Mesenteric fat pad (tissue), 1 donor: ENCODE measurements around the gene CCSER2. TPM values are rescaled to one million over a fixed set of nuclear protein-coding genes. Genes with fewer than 3 reads are reported as not detected.
"Not testable (repeated sequence)": the region's sequence is repeated elsewhere in the genome, so short reads cannot be mapped to it uniquely, and the experiment has no call there.

Source experiments
- DNase-seq: peaks from one replicate; pipeline ENCODE4 v3.0.0-alpha.2; 2020; ENCODE audit warnings: low spot score
- long read RNA-seq: library from polyadenylated mRNA; unstranded; transcript quantifications from one replicate; pipeline ENCODE4 v2.0.0, GENCODE V29; 2020
- total RNA-seq: library from RNA; stranded (reverse); fragmentation: NEBNext Ultra II Directional; extraction: Animal tissue kit (Norgen Biotek cat#: 25700); gene quantifications from one replicate; pipeline ENCODE4 v1.2.1, GENCODE V29; 2021
- donor health status: DM: yes; HTN: yes; CAD: no.

CCSER2 gene, protein sequence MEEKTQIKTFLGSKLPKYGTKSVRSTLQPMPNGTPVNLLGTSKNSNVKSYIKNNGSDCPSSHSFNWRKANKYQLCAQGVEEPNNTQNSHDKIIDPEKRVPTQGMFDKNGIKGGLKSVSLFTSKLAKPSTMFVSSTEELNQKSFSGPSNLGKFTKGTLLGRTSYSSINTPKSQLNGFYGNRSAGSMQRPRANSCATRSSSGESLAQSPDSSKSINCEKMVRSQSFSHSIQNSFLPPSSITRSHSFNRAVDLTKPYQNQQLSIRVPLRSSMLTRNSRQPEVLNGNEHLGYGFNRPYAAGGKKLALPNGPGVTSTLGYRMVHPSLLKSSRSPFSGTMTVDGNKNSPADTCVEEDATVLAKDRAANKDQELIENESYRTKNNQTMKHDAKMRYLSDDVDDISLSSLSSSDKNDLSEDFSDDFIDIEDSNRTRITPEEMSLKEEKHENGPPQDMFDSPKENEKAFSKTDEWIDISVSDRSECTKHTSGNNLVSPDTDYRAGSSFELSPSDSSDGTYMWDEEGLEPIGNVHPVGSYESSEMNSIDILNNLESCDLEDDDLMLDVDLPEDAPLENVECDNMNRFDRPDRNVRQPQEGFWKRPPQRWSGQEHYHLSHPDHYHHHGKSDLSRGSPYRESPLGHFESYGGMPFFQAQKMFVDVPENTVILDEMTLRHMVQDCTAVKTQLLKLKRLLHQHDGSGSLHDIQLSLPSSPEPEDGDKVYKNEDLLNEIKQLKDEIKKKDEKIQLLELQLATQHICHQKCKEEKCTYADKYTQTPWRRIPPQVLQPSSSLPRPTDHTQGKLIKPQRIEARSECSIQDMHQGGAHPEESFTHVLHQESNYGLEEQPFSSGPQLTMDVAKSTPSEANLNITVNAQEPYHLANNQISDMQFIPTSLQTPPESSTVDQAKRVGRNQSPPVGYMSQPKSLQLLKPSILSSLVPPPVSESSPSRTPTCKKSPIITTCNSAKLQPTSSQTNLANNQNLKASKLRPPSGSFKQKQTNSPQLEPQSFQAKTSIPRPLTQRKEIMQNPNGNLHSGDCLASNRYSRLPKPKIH
- total RNA-seq: 70.3 TPM
- long read RNA-seq, partial matches to known transcripts: 86 of 98 reads
- long read RNA-seq, other reads (novel, unspliced or antisense): 10 of 98 reads

DNA sequence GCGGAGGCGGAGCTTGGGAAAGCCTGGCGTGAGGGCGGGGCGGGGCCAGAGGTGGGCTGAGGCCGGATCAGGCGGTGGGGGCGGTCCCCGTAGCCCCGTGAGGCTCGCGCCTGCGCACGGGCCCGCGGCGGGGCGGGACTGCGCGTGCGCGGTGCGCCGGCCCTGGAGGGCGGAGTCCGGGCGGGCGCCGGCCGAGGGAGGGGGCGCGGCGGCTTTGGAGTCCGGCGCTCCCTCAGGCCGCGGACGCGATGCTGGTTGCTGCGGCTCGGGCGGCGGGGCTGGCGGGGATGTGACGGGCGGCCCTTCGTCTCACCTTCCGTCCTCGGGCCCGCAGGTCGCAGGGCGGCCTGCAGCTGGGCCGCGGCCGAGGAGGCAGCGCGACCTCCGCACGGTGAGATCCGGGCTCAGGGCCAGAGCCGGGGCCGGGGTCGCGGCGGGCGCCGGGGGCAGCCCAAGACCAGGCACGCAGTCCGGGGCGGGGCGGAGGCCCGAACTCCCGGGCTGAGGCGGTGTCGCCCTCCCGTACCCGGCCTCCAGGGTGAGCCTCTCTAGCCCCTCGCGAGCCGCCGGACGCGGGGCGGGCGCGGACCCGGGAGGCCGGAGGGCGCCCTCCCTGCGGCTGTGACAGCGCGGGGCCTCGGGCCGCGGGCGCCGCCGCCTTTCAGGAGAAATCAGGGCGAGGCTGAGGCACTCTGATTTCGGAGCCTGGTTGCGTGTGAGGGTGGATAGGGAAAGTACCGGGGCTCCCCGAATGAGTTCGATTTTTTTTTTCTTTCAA lies at the start of gene CCSER2:
CCSER2 (plus strand) TSS at position 172 of the 778 bp plus-strand sequence. CDS start 42,464 bp downstream, outside the sequence.
- DNase-seq: peak; percentile 100

DNA sequence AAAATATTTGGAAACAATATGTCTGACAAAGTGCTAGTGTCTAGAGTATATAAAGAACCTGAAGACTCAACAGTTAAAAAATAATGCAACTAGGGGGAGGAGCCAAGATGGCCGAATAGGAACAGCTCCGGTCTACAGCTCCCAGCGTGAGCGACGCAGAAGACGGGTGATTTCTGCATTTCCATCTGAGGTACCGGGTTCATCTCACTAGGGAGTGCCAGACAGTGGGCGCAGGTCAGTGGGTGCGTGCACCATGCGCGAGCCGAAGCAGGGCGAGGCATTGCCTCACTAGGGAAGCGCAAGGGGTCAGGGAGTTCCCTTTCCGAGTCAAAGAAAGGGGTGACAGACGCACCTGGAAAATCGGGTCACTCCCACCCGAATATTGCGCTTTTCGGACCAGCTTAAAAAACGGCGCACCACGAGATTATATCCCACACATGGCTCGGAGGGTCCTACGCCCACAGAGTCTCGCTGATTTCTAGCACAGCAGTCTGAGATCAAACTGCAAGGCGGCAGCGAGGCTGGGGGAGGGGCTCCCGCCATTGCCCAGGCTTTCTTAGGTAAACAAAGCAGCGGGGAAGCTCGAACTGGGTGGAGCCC lies 48.4 kb upstream of the CCSER2 start:
- DNase-seq: not testable (repeated sequence)

DNA sequence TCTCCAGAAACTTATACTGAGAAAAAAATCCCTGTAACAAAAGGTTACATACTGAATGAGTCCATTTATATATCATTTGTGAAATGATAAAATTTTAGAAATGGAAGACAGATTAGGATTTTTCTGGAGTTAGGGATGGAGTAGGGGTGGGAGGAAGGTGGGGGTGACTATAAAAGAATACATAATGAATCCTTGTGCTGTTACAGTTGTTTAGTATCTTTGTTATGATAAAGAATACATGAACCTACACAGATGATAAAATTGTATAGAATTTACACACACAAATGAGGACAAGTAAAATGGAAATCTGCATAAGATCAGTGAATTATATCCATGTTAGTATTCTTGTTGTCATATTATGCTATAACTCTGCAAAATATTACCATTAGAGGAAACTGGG lies 41.7 kb upstream of the CCSER2 start:
- DNase-seq: no peak

DNA sequence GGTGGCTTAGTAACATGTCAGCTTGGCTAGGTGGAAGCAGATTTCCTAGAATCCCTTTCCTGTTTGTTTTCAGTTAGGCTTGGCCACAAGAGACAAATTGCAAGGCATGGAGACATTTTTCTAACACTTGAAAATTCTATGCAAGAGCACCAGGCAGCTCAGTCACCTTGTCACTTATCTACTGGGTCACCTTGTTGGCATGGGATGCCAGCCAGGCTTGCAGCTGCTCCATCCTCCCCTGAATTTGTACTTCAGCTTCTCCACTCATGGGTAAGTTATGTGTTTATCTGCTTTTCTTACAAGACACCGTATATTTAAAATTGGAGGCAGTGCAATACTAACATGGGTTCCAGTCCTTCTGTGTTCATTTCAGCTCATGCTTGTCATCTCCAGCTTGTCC lies 40.2 kb upstream of the CCSER2 start:
- no peak for DNase-seq

DNA sequence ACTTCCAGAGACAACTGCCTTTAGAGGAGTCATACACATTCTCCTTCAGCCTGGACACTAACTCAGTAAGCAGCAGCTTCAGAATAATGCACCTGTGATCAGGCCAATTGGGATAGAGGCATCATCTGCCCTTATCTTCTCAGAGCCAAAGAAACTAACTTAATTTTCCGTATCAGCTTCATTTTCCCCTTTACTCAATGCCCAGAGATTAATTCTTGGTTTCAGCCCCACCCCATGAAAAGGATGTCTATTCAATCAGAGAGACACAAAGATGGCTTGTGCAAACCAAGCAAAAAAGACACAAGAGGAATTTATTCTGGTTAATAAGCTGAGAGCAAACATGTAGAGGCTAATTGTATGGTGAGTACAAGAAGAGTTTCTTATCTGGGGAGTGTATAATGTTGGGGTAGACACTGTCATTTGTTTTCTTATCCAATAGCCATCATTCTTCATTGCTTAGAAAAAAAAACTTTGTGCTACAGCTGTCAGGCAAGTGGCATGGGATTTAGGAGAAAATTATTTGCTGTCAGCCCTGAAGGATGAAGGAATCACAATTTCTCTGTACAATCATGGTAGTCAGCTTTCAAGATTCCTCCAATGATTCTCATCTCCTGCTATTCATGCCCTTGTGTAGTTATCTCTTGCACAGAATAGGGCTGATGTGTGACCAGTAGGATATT lies 38.7 kb upstream of the CCSER2 start:
- no peak for DNase-seq

DNA sequence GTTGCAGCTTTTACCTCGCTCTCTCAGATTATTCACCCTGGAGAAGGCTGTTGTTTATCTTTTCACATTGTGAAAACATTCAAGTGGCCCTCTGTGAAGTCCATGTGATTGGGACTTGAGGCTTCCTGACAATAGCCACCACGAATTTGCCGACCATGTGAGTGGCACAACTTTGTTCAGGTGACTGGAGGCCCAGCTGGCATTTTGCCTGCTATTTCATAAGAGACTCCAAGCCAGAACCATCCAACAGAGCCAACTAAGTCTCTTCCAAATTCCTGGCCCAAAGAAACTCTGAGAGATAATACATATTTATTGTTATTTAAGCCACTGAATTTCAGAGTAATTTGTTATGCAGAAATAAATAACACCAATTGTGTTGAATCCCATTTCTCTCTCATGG lies 38.2 kb upstream of the CCSER2 start:
- DNase-seq: no peak

DNA sequence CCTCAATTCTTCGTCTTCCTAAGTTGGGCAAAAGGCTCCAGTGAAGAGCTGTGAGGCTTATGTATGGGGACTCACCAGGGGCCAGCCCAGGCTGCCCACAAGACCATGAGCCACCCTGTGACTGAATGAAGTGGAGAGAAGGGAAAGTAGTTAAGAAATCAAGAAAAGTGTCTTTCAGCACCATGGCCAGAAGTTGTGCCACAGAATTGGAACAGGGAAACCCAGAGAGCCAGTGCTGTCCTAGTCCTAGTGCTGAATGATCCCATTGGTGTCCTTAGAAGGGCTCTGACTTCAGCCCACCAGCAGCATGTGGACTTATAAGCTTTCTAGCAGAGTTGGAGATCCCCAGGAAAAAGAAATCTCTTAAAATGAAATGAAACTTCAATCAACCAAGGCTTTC lies 37.0 kb upstream of the CCSER2 start:
- no peak for DNase-seq

DNA sequence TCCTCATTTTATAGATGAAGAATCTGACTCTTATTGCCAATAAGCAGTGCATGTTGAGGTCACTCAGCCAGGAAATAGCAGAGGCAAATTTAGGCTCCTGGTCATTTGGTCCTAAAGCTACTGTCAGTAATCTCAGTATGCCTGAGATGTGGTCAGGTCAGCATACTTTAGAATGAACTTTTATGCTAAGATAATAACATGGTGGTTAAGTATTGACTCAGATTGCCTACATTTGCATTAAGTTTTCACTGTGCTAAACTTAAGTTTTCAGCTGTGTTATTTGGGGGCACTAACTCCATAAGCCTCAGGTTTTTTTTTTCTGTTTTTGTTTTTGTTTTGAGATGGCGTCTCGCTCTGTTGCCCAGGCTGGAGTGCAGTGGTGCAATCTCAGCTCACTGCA lies 35.9 kb upstream of the CCSER2 start:
- DNase-seq: no peak

DNA sequence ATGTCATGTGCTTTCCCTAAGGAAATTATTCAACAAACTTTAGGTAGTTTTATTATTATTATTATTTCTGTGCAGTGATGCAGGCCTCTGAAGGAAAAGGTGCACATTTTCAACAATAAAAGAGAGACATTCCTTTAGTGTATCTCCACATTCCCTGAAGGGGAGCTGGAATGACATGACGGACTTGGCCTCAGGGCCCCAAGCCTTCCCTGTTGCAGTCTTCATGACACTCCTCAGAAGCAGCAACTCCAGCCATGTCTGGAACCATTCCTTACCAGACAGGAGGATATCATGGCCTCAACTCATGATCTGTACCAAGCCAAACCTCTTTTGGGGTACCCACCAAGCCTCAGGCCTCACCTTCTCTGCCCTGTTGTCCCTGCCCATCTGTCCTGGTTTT lies 35.2 kb upstream of the CCSER2 start:
- no peak for DNase-seq

DNA sequence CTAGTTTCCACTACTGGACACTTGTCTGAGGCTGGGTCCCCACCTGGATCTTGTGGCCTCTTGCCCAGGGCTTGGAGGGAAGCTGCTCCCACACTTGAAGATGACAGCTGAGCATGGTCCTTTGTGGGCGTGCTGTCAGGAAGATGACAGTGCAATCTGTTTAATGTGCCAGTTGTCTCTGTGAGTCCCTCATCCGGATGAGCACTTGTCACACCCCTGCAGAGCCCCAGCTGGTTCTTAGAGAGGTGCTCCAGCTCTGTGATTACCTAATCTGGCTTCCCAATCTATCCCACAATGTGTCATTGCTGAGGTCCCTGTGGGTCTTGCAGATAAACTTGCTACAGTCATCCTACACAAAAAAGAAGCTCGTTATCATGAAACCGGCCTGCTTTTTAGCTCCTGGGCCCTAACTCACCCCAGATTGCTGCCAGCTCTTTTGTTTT lies 34.8 kb upstream of the CCSER2 start:
- DNase-seq: no peak

DNA sequence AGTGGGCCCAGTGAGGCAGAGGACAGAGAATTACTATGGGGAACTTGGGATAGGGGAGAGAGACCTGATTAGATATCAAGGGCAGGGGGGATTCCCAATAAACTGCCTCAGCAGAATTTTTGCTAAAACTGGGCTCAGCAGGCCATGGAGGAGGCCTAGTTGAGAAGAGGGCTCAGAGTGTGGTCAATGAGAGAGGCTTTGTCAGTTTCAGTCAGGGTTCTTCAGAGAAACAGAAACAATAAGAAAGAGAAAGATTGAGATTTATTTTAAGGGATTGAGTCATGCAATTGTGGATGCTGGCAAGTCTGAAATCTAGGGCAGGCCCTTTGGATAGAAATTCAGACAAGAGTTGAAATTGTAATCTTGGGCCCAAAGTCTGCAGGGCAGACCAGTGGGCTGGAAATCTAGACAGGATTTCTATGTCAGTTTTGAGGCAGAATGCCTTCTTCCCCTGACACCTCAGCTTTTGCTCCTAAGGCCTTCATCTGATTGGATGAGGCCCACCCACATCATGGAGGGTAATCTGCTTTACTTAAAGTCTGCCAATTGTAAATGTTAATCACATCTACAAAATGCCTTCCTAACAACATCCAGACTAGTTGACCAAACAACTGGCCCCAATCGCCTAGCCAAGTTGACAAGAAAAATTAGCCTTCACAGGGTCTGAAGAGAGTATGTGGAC lies 33.5 kb upstream of the CCSER2 start:
- DNase-seq: no peak

DNA sequence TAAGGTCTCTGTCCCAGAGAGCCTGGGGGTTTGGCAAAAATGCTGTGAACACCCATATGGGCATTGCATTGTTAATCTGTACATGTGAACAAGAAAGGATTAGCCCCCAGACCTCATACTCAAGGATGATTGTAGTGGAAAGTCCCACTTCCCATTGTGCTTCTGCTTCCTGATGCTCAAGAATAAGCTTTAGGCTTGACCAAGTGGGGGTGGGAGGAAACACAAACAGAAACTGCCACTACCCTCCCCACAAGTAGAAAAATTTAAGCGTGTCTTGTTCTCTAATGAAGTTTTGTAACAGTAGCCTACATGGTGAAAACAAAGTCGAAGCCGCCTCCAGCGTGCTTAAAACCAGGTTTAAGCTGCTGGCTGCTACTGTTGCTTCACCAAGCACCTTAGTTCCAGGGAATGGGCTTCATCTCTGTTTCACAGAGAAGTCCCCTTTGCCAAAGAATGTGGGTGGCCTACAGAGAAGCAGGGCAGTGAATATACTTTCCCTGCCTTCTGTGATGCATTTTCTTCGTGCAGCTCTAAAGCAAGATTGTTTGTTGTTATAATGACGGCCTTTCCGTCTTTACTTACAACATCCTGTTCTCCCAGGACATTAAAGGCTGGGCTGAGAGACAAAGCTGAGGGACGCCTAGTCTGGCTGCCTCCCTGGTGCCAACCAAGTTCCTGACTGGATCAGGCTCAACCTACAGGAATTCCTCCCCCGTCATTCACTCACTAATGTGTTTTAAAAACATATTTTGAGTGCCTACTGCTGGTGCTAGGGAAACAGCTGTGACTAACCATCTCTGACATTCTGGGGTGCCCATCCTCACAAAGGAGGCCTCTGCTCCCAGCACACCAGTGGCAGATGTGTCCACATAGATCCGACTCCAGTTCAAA lies 32.1 kb upstream of the CCSER2 start:
- DNase-seq: no peak

DNA sequence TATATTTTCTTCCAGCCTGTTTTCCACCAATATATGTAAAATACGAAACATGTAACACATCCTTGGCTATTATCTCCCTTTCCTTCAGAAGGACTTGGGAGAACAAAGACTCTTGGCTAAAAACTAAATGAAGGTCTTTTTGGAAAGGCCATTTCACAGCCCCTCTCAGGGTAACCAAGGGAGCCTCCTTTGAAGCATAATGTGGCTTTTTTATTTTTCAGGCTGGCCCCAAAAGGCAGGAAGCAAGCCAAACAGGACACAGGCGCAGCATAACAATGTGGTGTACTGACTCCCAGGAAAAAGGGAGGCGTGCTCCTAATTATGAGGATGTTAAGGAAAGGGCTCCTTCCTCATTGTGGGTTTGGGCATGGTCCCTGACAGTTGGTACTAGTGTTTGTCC lies 30.3 kb upstream of the CCSER2 start:
- DNase-seq: no peak

DNA sequence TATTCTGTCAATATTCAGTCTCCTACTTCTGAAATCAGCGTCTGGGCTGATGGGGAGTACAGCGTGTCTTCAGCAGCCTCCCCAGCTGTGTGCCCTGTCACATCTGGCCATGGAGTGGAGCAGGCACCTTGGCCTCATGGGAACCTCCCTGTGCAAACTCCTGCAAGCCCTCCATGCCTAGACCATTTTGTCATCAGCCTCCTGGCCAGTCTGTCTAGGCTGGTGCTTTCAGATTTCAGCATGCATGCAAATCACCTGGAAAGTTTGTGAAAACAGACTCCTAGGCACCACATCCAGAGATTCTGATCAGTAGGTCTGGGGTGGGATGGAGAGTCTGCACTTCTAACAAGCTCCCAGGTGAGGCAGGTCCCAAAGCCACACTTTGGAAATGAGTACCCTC lies 26.2 kb upstream of the CCSER2 start:
- no peak for DNase-seq

DNA sequence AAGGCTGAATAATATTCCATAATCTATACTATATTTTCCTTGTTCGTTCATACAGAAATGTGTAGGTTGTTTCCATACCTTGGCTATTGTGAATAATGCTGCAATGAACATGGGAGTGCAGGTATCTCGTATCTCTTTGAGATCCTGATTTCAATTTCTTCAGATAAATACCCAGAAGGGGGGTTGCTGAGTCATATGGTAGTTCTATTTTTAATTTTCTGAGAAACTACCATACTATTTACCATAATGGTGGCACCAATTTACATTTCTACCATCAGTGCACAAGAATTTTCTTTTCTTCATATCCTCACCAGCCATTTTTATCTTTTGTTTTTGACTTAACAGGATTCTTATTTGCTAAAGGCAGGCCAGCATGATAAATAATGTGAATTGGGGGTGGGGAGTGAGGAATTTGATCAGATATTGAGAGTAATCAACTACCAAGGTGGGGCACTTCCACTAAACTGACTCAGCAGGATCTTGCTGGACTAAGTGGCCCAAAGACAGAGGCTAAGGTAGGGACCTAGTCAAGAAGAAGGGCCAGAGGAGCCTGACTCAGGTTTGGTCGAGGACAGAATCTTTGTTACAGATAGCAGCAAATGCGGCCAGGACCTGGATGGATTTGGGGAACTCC lies 21.5 kb upstream of the CCSER2 start:
- DNase-seq: no peak

DNA sequence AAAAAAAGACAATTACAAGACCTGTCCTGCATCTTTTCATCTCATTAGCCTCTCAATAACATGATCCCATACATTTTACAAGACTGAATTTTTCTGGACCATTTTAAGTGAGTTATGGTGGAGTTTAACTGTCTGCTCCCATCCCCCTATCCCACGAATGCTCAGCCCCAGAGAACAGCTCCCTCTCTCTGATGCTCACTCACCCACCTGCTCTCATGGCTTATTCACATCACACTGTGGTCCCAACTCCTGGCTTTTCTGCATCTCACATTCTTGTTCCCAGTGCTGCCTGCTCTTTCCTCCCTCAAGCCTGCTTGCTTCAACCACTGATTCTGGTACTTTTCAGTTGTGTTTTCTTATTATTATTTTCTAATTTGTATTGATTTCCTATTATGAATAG lies 20.4 kb upstream of the CCSER2 start:
- no peak for DNase-seq

DNA sequence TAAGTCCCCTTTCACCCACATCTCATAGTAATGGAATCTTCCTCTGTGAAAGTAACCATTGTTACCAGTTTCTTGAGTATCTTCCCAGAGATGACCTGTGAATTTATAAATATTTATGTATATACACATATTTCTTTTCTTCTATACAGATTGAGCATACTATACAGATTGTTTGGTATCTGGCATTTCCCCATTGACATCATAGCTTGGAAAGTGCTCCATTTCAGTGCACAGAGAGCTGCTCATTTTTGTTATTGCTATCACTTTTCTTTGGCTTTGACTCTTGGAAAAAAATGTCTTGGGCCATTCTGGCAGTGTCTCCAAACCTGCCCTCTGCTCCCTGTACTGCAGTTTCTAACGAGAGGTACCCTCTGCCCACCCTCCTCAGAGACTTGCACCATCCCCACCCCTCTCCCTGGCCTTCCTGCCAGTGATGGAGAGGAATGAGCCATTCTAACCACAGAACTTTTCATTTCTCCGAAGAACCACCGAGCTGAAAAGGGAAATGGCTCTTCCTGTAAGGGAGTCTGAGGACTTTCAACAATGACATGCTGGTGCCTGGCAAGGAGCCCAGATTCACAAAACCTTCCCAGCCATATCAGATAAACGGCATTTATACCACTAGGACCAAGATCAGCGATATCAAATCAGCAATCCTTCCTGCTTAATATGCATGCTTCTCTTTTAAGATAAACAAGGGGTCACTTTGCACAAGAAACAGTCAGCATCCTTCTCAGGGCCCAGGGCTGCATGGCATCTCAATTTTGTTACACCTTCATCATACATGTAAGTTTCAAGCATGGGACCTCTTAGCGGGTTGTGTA lies 19.7 kb upstream of the CCSER2 start:
- no peak for DNase-seq
